Mesenchymal stem cell (in vitro differentiated cells and primary cell): ENCODE data around the gene RO60.

ENCODE experiments used
- DNase-seq: peaks from one replicate; pipeline ENCODE4 v3.0.0-alpha.2; 2013
- H2AFZ ChIP-seq: one replicate; pipeline ENCODE4 v1.6.1; 2013; ENCODE audit warnings: low read depth, mild to moderate bottlenecking, control low read depth, inconsistent platforms, low read length, moderate library complexity
- H2AK5ac ChIP-seq: 2 replicates; pipeline ENCODE4 v1.6.1; 2013; ENCODE audit warnings: low read length, moderate library complexity, mild to moderate bottlenecking, inconsistent platforms; ENCODE audit not compliant: severe bottlenecking
- H2BK120ac ChIP-seq: one replicate; pipeline ENCODE4 v1.6.1; 2013; ENCODE audit warnings: low read depth, mild to moderate bottlenecking, inconsistent platforms, low read length, moderate library complexity
- H2BK12ac ChIP-seq, 2 experiments: one replicate each; pipeline ENCODE4 v1.6.1; 2013; ENCODE audit warnings: inconsistent platforms in 2 of 2, low read length in 2 of 2, mild to moderate bottlenecking in 2 of 2, moderate library complexity in 2 of 2, control low read depth in 1 of 2
- H2BK15ac ChIP-seq: one replicate; pipeline ENCODE4 v1.6.1; 2013; ENCODE audit warnings: mild to moderate bottlenecking, low read depth, inconsistent platforms; ENCODE audit not compliant: poor library complexity, severe bottlenecking
- H2BK5ac ChIP-seq: 2 replicates; pipeline ENCODE4 v1.6.1; 2013; ENCODE audit warnings: low read depth, mild to moderate bottlenecking, low read length, control low read depth, inconsistent platforms; ENCODE audit not compliant: poor library complexity, severe bottlenecking
- H3K14ac ChIP-seq, 2 experiments: one replicate each; pipeline ENCODE4 v1.6.1; 2013; ENCODE audit warnings: inconsistent platforms in 2 of 2, low read length in 2 of 2, control low read depth in 1 of 2, mild to moderate bottlenecking in 1 of 2, moderate library complexity in 1 of 2
- H3K18ac ChIP-seq, 2 experiments: one replicate each; pipeline ENCODE4 v1.6.1; 2013; ENCODE audit warnings: inconsistent platforms in 2 of 2, low read length in 2 of 2, control low read depth in 1 of 2, low read depth in 1 of 2, mild to moderate bottlenecking in 1 of 2
- H3K23ac ChIP-seq, 2 experiments: one replicate each; pipeline ENCODE4 v1.6.1; 2013; ENCODE audit warnings: inconsistent platforms in 2 of 2, low read length in 2 of 2, mild to moderate bottlenecking in 2 of 2, moderate library complexity in 2 of 2, control low read depth in 1 of 2
- H3K27ac ChIP-seq: 2 replicates; pipeline ENCODE4 v1.5.1; 2013; ENCODE audit warnings: mild to moderate bottlenecking, moderate library complexity, low read length, control low read depth, inconsistent platforms; ENCODE audit not compliant: poor library complexity, severe bottlenecking
- H3K27me3 ChIP-seq, 2 experiments: 2 replicates each; pipeline versions ENCODE4 v1.6.1 to v1.7.0; 2013; ENCODE audit warnings: low read length in 2 of 2, mild to moderate bottlenecking in 2 of 2, moderate library complexity in 2 of 2, control low read depth in 1 of 2, inconsistent platforms in 1 of 2; ENCODE audit not compliant: control insufficient read depth in 1 of 2, insufficient read depth in 1 of 2
- H3K36me3 ChIP-seq, 2 experiments: 2 replicates each; pipeline versions ENCODE4 v1.6.1 to v1.7.0; 2013; ENCODE audit warnings: low read length in 2 of 2, control low read depth in 1 of 2, inconsistent platforms in 1 of 2, low read depth in 1 of 2, mild to moderate bottlenecking in 1 of 2; ENCODE audit not compliant: insufficient read depth in 2 of 2, control insufficient read depth in 1 of 2
- H3K4ac ChIP-seq, 2 experiments: one replicate each; pipeline ENCODE4 v1.6.1; 2013; ENCODE audit warnings: inconsistent platforms in 2 of 2, low read length in 2 of 2, mild to moderate bottlenecking in 2 of 2, moderate library complexity in 2 of 2, control low read depth in 1 of 2, low read depth in 1 of 2
- H3K4me1 ChIP-seq: 2 replicates; pipeline ENCODE4 v1.6.1; 2013; ENCODE audit warnings: low read depth, low read length, control low read depth; ENCODE audit not compliant: control insufficient read depth, insufficient read depth
- H3K4me2 ChIP-seq: 2 replicates; pipeline ENCODE4 v1.6.1; 2013; ENCODE audit warnings: low read length, mild to moderate bottlenecking, inconsistent platforms; ENCODE audit not compliant: poor library complexity, severe bottlenecking
- H3K4me3 ChIP-seq, 2 experiments: 2 replicates each; pipeline versions ENCODE4 v1.5.1 to v1.7.0; 2013; ENCODE audit warnings: low read length in 2 of 2, mild to moderate bottlenecking in 2 of 2, control low read depth in 1 of 2, low read depth in 1 of 2; ENCODE audit not compliant: insufficient read depth in 1 of 2
- H3K79me1 ChIP-seq: replicated peaks from 2 replicates; pipeline ENCODE4 v1.6.1; 2013; ENCODE audit warnings: mild to moderate bottlenecking, control low read depth, low read length, inconsistent platforms; ENCODE audit not compliant: poor library complexity, severe bottlenecking
- H3K9ac ChIP-seq: 2 replicates; pipeline ENCODE4 v1.7.0; 2013; ENCODE audit warnings: mild to moderate bottlenecking, low read length, moderate library complexity
- H3K9me3 ChIP-seq: 2 replicates; pipeline ENCODE4 v1.7.0; 2013; ENCODE audit warnings: mild to moderate bottlenecking, low read length; ENCODE audit not compliant: control insufficient read depth
- H4K8ac ChIP-seq: one replicate; pipeline ENCODE4 v1.6.1; 2013; ENCODE audit warnings: inconsistent platforms, mild to moderate bottlenecking, low read length, moderate library complexity
- H4K91ac ChIP-seq: one replicate; pipeline ENCODE4 v1.6.1; 2013; ENCODE audit warnings: mild to moderate bottlenecking, low read length, inconsistent platforms
- WGBS: methylation state at CpG from one replicate; pipeline ENCODE4 v1.1.7; 2013; ENCODE audit warnings: mixed read lengths; 5-methylcytosine and 5-hydroxymethylcytosine counted together

The RO60 gene

DNA sequence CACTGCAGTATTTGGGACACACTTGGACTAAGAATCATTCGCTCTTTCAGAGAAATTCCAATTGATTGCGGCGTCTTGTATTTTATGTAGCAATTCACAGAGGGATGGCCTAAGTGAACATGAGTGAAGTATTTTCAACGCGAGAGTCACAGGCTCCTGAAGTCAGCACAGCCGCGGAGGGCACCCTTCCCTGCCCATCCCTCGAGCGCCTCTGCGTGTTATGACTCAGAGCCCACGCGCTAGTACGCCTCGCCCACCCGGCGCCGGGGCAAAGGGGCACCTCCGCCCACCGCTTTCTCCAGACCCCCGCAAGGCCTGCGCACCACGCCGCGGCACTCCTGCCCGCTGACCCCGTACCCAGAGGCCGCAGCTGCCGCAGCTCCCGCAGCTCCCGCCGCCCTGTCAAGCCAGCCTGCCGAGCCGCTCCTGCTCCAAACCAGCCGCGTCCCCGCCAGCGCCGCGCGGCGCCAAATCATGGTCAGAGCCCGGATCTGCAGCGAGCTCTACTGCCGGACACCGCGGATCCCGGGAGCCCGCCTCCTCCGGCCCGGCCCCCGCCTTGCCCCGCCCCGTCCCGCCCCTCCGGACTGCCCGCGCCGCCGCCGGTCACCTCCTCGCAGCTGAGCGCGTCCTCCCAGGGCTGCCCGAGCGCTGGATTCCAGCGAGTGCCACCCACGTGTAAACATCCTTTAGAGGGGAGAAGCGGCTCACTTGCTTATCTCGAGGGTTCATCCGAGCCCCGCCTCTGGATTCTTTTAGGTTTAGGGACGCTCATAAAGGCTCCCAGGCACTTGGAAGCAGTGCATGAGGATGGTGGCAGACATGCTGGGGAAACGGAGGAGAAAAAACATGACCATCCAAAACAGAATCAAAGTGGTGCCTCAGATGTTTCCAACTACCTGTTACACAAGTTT, 45.8 kb downstream of the RO60 start, which contains the start of gene GLRX2:
TSS of gene GLRX2 (minus strand) at position 508 of the 914 bp plus-strand sequence. CDS start at position 476, 32 bp downstream.
- H3K4me1 ChIP-seq: peaks cover 1% of the 10 kb centered on the region
- H2BK12ac ChIP-seq: peak within 1 kb of the TSS in 1 of 2 experiments; percentile 71
- H2AFZ ChIP-seq: peak within 1 kb of the TSS; percentile 76

DNA sequence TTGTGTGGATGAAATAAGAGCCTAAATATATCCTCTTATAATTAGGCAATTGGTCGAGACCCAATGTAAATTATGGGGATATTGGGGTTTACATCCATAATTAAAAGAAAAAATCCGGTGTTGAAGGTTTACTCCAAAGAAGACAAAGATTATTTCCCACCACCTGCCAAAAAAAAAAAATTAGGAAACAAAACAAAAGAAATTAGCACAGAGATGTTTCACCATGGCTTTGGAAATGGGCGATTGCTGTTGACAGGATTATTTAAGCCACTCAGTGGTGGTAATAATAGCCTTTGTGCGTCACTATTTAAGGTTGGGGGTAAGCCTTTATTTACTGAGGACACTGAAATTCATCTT, 46.4 kb downstream of the RO60 start:
- no peak overlapping the region for H2BK120ac ChIP-seq
- H2BK12ac ChIP-seq: no peak overlapping the region
- H3K23ac ChIP-seq: no peak overlapping the region
- H4K91ac ChIP-seq: no peak overlapping the region
- no peaks in the 10 kb centered on the region for H3K9me3 ChIP-seq
- H3K36me3 ChIP-seq: peaks cover 0 to under 1% of the 10 kb centered on the region in 2 experiments
- peak overlapping the region; percentile 6 for H2AFZ ChIP-seq
- no peak overlapping the region for H2AK5ac ChIP-seq
- H4K8ac ChIP-seq: no peak overlapping the region
- H3K27me3 ChIP-seq: no peaks in the 10 kb centered on the region
- peak overlapping the region; percentile 58 for H3K4me2 ChIP-seq
- no peak overlapping the region for H3K14ac ChIP-seq
- H3K4me1 ChIP-seq: peaks cover 1% of the 10 kb centered on the region
- peaks cover 4% of the 10 kb centered on the region for H3K79me1 ChIP-seq
- H3K9ac ChIP-seq: peak overlapping the region; percentile 97
- 85% methylated on average over 1 of the region's 4 CpGs for WGBS
- no peak overlapping the region for H3K18ac ChIP-seq
- no peak overlapping the region for H2BK15ac ChIP-seq
- peak overlapping the region; percentile 86 for H3K27ac ChIP-seq
- H2BK5ac ChIP-seq: no peak overlapping the region
- no peak overlapping the region for H3K4ac ChIP-seq
- H3K4me3 ChIP-seq: peak overlapping the region in 1 of 2 experiments; percentile 95
- peak; percentile 8 for DNase-seq

More for the DNA sequence above, 45.8 kb downstream of the RO60 start, which contains the start of gene GLRX2:
- Histone ChIP-seq H2BK15ac (no peak within 1 kb of the TSS), H3K36me3 (peaks cover 1 to 7% of the 10 kb centered on the region in 2 experiments), H3K4me3 (peak within 1 kb of the TSS; percentile 83 to 95), H3K18ac (peak within 1 kb of the TSS; percentile 72 to 95), H4K91ac (peak within 1 kb of the TSS; percentile 61), H2BK120ac (no peak within 1 kb of the TSS), H2AK5ac (no peak within 1 kb of the TSS), H3K27me3 (no peaks in the 10 kb centered on the region), H3K79me1 (peaks cover 6% of the 10 kb centered on the region), H4K8ac (peak within 1 kb of the TSS; percentile 15), H2BK5ac (no peak within 1 kb of the TSS), H3K4ac (peak within 1 kb of the TSS; percentile 25 to 88), H3K9me3 (no peaks in the 10 kb centered on the region), H3K4me2 (peak within 1 kb of the TSS; percentile 86), H3K27ac (peak within 1 kb of the TSS; percentile 90), H3K23ac (peak within 1 kb of the TSS in 1 of 2 experiments; percentile 40), H3K9ac (peak within 1 kb of the TSS; percentile 97), H3K14ac (peak within 1 kb of the TSS in 1 of 2 experiments; percentile 97)
- under 1% methylated on average over 61 of the region's 73 CpGs for WGBS
- DNase-seq: peak; percentile 93

DNA sequence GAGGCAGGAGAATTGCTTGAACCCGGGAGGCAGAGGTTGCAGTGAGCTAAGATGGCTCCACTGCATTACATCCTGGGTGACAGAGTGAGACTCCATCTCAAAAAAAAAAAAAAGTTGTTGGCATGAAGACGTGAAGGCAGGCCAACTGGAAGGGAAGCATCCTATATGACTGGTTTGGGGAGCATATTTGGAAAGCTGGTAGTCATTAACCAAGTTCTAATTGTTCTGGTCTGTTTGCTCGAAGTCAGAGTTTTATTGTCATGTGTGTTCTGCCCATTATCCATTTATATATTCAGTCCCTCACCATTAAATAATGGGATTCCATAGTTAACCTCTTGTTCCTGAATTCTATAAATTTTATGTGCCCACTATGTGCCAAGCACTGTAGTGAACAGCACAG, 49.1 kb downstream of the RO60 start:
- no peaks in the 10 kb centered on the region for H3K27me3 ChIP-seq
- H3K9ac ChIP-seq: no peak overlapping the region
- H3K4me3 ChIP-seq: no peak overlapping the region
- no peak overlapping the region for H3K4me2 ChIP-seq
- H3K36me3 ChIP-seq: no peaks in the 10 kb centered on the region
- DNase-seq: no peak
- 93% methylated on average over 2 of the region's 3 CpGs for WGBS
- H3K9me3 ChIP-seq: no peaks in the 10 kb centered on the region
- no peak overlapping the region for H4K91ac ChIP-seq
- no peak overlapping the region for H3K14ac ChIP-seq
- no peak overlapping the region for H2BK5ac ChIP-seq
- H3K27ac ChIP-seq: no peak overlapping the region
- H3K23ac ChIP-seq: no peak overlapping the region
- H3K4me1 ChIP-seq: peaks cover 6% of the 10 kb centered on the region
- no peak overlapping the region for H3K18ac ChIP-seq
- no peak overlapping the region for H2BK120ac ChIP-seq
- no peak overlapping the region for H4K8ac ChIP-seq
- peaks cover 7% of the 10 kb centered on the region for H3K79me1 ChIP-seq
- H2AK5ac ChIP-seq: no peak overlapping the region
- no peak overlapping the region for H2BK12ac ChIP-seq
- H3K4ac ChIP-seq: no peak overlapping the region
- H2AFZ ChIP-seq: no peak overlapping the region
- H2BK15ac ChIP-seq: no peak overlapping the region
